ENCODE data around the gene ZNF70. TPM values are rescaled to one million over a fixed set of nuclear protein-coding genes. Genes with fewer than 3 reads are reported as not detected.
A peak's percentile ranks its signal among the peaks of the same experiment; 100 is the strongest.

The ZNF70 gene
- total RNA-seq, 2 experiments from 2014 or later, result 1.7 TPM

DNA sequence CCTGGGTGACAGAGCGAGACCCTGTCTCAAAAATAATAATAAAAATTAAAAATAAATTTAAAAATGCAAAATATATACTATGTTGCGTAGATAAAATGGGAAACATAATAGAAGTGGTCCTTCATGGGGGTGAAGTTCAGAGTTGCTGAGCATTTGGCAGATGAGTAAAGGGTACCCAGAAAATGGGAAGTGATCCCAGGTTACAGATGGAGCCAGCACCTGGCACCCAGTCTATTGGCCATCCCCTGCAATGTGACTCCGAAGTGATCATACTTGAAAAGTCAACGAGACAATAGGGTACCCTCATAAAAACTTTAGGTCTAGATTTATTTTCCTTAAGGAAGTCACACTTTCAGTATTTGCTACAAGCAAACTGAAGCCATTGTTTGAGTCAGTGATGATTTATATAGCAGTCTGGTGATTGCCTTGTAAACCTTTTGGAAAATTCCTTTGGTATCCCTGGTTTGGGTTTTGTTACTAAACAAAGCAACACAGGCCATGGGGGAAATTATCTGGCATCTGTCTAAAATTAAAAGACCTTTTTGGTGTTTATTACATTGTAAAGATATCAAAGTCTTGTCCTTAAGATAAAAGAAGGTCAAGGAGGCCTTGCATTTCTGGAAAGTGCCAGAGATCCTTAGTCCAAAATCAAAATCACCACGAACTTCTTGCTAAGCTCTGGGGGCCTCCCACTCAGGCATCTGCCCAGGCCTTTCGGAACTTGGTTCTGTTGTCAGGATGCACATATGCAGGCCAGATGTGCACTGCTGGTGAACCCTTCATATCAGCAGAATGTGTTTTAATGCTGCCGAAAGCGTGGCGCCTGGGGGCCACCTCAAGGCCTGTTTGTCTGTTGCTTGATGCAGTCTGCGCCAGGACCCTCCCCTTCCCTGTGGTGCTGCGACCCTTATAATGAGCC, 40.2 kb upstream of the ZNF70 start:
- TF ChIP-seq, protein P1, sequence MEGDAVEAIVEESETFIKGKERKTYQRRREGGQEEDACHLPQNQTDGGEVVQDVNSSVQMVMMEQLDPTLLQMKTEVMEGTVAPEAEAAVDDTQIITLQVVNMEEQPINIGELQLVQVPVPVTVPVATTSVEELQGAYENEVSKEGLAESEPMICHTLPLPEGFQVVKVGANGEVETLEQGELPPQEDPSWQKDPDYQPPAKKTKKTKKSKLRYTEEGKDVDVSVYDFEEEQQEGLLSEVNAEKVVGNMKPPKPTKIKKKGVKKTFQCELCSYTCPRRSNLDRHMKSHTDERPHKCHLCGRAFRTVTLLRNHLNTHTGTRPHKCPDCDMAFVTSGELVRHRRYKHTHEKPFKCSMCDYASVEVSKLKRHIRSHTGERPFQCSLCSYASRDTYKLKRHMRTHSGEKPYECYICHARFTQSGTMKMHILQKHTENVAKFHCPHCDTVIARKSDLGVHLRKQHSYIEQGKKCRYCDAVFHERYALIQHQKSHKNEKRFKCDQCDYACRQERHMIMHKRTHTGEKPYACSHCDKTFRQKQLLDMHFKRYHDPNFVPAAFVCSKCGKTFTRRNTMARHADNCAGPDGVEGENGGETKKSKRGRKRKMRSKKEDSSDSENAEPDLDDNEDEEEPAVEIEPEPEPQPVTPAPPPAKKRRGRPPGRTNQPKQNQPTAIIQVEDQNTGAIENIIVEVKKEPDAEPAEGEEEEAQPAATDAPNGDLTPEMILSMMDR (IDR thresholded peaks at IDR 0.05), result no peak
- ATAC-seq (no peak), DNase-seq (no peak)
- no peak overlapping the region for H3K27ac Mint-ChIP-seq
- H3K36me3 Mint-ChIP-seq (ENCODE audit: low read depth), result peaks cover 25% of the 10 kb centered on the region
- no peaks in the 10 kb centered on the region for H3K9me3 Mint-ChIP-seq
- intact Hi-C loops (cut with micrococcal nuclease), result no loop called here
- peaks cover 39% of the 10 kb centered on the region for H3K4me1 Mint-ChIP-seq (ENCODE audit: low read depth)
- CTCF ChIA-PET, result no interaction called here
- POLR2A ChIA-PET, result no interaction called here
- no peak overlapping the region for H3K4me3 Mint-ChIP-seq
- no peaks in the 10 kb centered on the region for H3K27me3 Mint-ChIP-seq

DNA sequence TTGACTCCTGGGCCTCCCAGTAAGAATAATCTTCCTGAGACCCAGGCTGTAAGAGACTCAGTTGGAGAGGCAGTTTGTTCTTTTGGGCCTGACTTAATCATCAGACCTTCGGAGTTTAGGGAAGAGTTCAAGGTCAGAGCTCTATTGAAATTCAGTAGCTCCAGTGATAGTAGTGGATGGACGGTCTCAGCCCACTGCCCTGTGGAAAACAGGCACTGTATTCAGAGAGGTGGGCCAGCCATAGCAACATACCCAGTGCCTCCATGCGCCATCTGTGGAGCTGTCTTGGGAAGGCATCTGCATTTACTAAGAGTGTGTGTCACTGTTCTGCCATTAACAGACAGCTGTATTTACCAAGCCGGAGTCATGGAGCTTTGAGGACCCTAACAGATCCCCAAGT, 38.7 kb upstream of the ZNF70 start:
- no peak overlapping the region for H3K4me3 Mint-ChIP-seq
- ChIA-PET POLR2A (interaction anchor here (0.6 to 2.5 kb wide), 7 partner anchors 22 to 148 kb away, joined by 3 to 9 read pairs (median 3); partner anchors contain the start of genes CHCHD10 and SLC2A11), CTCF (interaction anchor here (1.5 kb wide), 1 partner anchor 15 kb away, joined by 6 read pairs; no protein-coding TSS in a partner anchor)
- intact Hi-C loops (cut with micrococcal nuclease), result no loop called here
- no peaks in the 10 kb centered on the region for H3K27me3 Mint-ChIP-seq
- H3K4me1 Mint-ChIP-seq (ENCODE audit: low read depth), result peaks cover 41% of the 10 kb centered on the region
- H3K27ac Mint-ChIP-seq, result peak overlapping the region; percentile 8
- no peak for DNase-seq
- TF ChIP-seq, protein P1 (IDR thresholded peaks at IDR 0.05), result no peak
- peaks cover 21% of the 10 kb centered on the region for H3K36me3 Mint-ChIP-seq (ENCODE audit: low read depth)
- no peak for ATAC-seq
- no peaks in the 10 kb centered on the region for H3K9me3 Mint-ChIP-seq

DNA sequence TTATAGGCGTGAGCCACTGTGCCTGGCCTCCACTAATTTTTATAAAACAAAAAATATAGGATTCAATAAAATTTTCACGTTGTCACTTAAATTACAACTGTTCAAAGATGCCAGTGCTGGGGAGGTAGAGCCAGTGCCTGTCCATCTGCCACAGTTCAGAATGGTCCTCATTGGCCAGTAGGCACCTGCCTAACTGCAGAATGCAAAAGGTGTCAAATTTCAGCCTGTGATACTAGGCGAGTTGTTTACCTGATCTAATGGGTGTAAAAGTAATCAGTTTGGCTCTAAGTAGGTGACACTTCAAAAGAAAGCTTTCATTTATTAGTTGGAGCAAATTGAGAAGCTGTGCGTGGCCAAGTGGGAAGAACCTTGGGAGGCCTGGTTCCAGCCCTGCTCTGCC, 38.2 kb upstream of the ZNF70 start:
- Mint-ChIP-seq H3K27ac (no peak overlapping the region), H3K9me3 (no peaks in the 10 kb centered on the region), H3K4me1 (ENCODE audit: low read depth) (peaks cover 45% of the 10 kb centered on the region), H3K4me3 (peak overlapping the region; percentile 3), H3K36me3 (ENCODE audit: low read depth) (peaks cover 19% of the 10 kb centered on the region), H3K27me3 (no peaks in the 10 kb centered on the region)
- ATAC-seq (no peak), DNase-seq (no peak)
- TF ChIP-seq, protein P1 (IDR thresholded peaks at IDR 0.05), result no peak
- ChIA-PET POLR2A (interaction anchor here (0.6 to 2.5 kb wide), 8 partner anchors 21 to 148 kb away, joined by 3 to 9 read pairs (median 3); partner anchors contain the start of genes CHCHD10 and SLC2A11), CTCF (interaction anchor here (1.5 kb wide), 1 partner anchor 14 kb away, joined by 6 read pairs; no protein-coding TSS in a partner anchor)
- intact Hi-C loops (cut with micrococcal nuclease), result no loop called here

- Mint-ChIP-seq H3K36me3 (ENCODE audit: low read depth) (peaks cover 12% of the 10 kb centered on the region), H3K4me3 (peak overlapping the region; percentile 84), H3K27ac (peak overlapping the region; percentile 84), H3K27me3 (no peaks in the 10 kb centered on the region), H3K4me1 (ENCODE audit: low read depth) (peaks cover 44% of the 10 kb centered on the region), H3K9me3 (no peaks in the 10 kb centered on the region)
- intact Hi-C loops (cut with micrococcal nuclease), result no loop called here
- ATAC-seq (no peak), DNase-seq (no peak)
- CTCF ChIA-PET, result no interaction called here
- POLR2A ChIA-PET, result interaction anchor here (1.0 to 3.3 kb wide), 5 partner anchors 13 to 71 kb away, joined by 3 to 14 read pairs (median 5); partner anchors contain the start of gene CHCHD10
- TF ChIP-seq, protein P1 (IDR thresholded peaks at IDR 0.05), result no peak
Measured at GRCh38 chr22:23787910-23788309, 37.0 kb upstream of the ZNF70 start.

DNA sequence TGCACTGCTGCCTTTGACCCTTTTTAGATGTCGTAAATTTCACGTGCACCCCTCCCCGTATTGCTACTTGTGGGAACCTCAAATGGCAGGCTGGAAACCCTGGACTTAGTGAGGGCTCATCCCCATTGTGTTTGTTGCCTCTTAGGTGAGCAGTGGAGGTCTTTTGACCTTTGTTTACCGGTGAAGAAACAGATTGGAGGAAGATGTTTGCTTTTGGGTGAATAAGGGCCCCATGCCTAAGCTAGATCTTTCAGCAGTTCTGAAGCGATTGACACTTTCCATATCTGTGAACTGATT, 36.6 kb upstream of the ZNF70 start:
- H3K4me1 Mint-ChIP-seq (ENCODE audit: low read depth), result peaks cover 42% of the 10 kb centered on the region
- ATAC-seq (peak; percentile 28), DNase-seq (no peak)
- TF ChIP-seq, protein P1 (IDR thresholded peaks at IDR 0.05), result no peak
- POLR2A ChIA-PET, result interaction anchor here (1.0 to 3.3 kb wide), 4 partner anchors 13 to 64 kb away, joined by 3 to 14 read pairs (median 4); no protein-coding TSS in a partner anchor
- no peaks in the 10 kb centered on the region for H3K9me3 Mint-ChIP-seq
- peak overlapping the region; percentile 84 for H3K4me3 Mint-ChIP-seq
- CTCF ChIA-PET, result interaction anchor here (1.0 kb wide), 1 partner anchor 63 kb away, joined by 3 read pairs; no protein-coding TSS in a partner anchor
- H3K36me3 Mint-ChIP-seq (ENCODE audit: low read depth), result peaks cover 11% of the 10 kb centered on the region
- peak overlapping the region; percentile 84 for H3K27ac Mint-ChIP-seq
- intact Hi-C loops (cut with micrococcal nuclease), result no loop called here
- H3K27me3 Mint-ChIP-seq, result no peaks in the 10 kb centered on the region

Measured in activated CD8-positive, alpha-beta T cell treated with anti-CD3 and anti-CD28 coated beads for 36 hours (primary cell).